Sigmoid colon (tissue), 7 donors: Measurements from ENCODE around the gene YTHDC1. TPM values are rescaled to one million over a fixed set of nuclear protein-coding genes. Genes with fewer than 3 reads are reported as not detected.
"Not testable (repeated sequence)": the region's sequence is repeated elsewhere in the genome, so short reads cannot be mapped to it uniquely, and the experiment has no call there.

ENCODE experiments used
- DNase-seq: peaks from one replicate; pipeline ENCODE4 v3.0.0-alpha.2; 2019
- H3K27ac ChIP-seq, 4 donors: fragments of 200-600 bp; sonication (generic); one replicate each; pipeline ENCODE4 v1.5.1; 2016 to 2019; ENCODE audit warnings: mild to moderate bottlenecking in 1 of 4
- H3K27me3 ChIP-seq, 3 donors: fragments of 200-600 bp; sonication (generic); one replicate each; pipeline ENCODE4 v1.5.1; 2019; ENCODE audit warnings: mild to moderate bottlenecking in 1 of 3
- H3K36me3 ChIP-seq, 4 donors: fragments of 200-600 bp; sonication (generic); one replicate each; pipeline ENCODE4 v1.5.1; 2016 to 2019
- H3K4me1 ChIP-seq, 4 donors: fragments of 200-600 bp; sonication (generic); one replicate each; pipeline ENCODE4 v1.5.1; 2017 to 2019
- H3K4me3 ChIP-seq, 4 donors: fragments of 200-600 bp; sonication (generic); one replicate each; pipeline ENCODE4 v1.5.1; 2017 to 2019; ENCODE audit warnings: mild to moderate bottlenecking in 2 of 4, moderate library complexity in 1 of 4
- H3K9me3 ChIP-seq, 4 donors: fragments of 200-600 bp in 3 of 4; sonication (generic) in 3 of 4; one replicate each; pipeline versions ENCODE4 v1.5.1 to v1.6.1; 2013 to 2019
- EP300 ChIP-seq, 4 donors: sonication (generic); formaldehyde crosslinking; IDR thresholded peaks; one replicate each; pipeline ENCODE4 v1.6.1; 2017; ENCODE audit warnings: antibody characterized with exemption in 4 of 4
- POLR2A ChIP-seq, 2 donors: fragments of 450-650 bp; IDR thresholded peaks; one replicate each; pipeline ENCODE4 v1.6.1; 2016; ENCODE audit warnings: antibody characterized with exemption in 2 of 2, mild to moderate bottlenecking in 2 of 2, moderate library complexity in 2 of 2
- POLR2AphosphoS5 ChIP-seq, 4 donors: sonication (generic); formaldehyde crosslinking; IDR thresholded peaks; one replicate each; pipeline ENCODE4 v1.6.1; 2017; ENCODE audit warnings: antibody characterized with exemption in 4 of 4
- whole genome bisulfite sequencing, 2 donors: extraction: QIAGEN DNeasy Blood & Tissue Kit; methylation state at CpG; one replicate each; pipeline ENCODE4 v1.1.7; 2013; 5-methylcytosine and 5-hydroxymethylcytosine counted together
- intact Hi-C: fragments of 100-400 bp; cut with DNase I; formaldehyde crosslinking; loops from one replicate; pipeline ENCODE4 v1.15.1; 2023
- polyA plus RNA-seq, 3 donors: library from polyadenylated mRNA; stranded (reverse); fragments of 200-250 nt; gene quantifications; one replicate each; pipeline ENCODE4 v1.2.3, GENCODE V29; 2013
- total RNA-seq, 4 donors: library from RNA; depleted of rRNA; stranded (reverse); fragments of >200 nt; gene quantifications; one replicate each; pipeline ENCODE4 v1.1.0, GENCODE V29; 2016
- TF ChIP-seq, protein P1 (sequence below), 4 experiments: fragments of 450-650 bp in 3 of 4; fragments of 200-600 bp in 1 of 4; IDR thresholded peaks; one replicate each; pipeline ENCODE4 v1.5.1; 2016 to 2019; ENCODE audit warnings: antibody characterized with exemption in 4 of 4, mild to moderate bottlenecking in 3 of 4, moderate library complexity in 2 of 4
- donor health status: healthy with polysubstance abuse.
- donor health status: Bipolar disorder and iron deficiency.
- donor health status: healthy.

YTHDC1 gene
- total and polyA plus RNA-seq, 7 donors, result 30.0 to 66.4 (median 49.4) TPM

DNA sequence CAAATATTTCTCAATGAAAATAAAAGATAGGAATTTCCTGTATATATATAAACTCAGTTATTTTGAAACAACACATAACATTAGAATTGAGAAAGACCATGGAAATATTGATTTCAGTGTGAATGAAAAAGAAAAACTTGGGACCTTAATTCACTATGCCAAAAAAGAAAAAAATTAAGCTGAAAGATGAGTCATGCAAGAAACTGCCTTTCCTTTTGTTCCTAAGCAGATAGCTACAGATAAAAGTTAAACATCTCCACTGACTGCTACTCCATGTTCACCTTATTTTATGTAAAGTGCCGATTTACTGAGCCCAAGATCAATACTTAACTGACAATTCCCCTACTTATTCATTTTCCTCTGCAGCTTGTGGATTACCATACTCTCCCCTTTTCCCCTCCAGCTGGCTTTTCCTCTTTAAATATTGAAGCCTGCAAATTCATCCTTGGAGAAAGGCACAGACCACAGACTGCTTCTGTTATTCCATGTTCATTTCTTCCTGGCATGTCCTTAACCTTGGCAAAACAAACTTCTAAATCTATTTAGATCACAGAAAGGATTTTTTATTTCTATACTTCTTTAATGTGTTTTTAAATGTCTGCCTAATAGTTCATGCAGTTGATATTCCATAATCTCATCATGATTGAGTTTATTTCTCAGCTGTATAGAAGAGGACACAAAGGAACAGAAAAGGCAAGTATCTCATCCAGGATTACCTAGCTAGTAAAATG is 40.5 kb upstream of the YTHDC1 start:
- Histone ChIP-seq H3K27me3 (no peaks in the 10 kb centered on the region), H3K4me3 (no peak overlapping the region), H3K36me3 (no peaks in the 10 kb centered on the region), H3K4me1 (no peaks in the 10 kb centered on the region), H3K27ac (no peak overlapping the region), H3K9me3 (no peaks in the 10 kb centered on the region)
- WGBS, 2 donors, result 67 to 82% methylated on average over 1 of the region's 1 CpG
- TF ChIP-seq POLR2A (IDR thresholded peaks at IDR 0.05), result no peak
- no peak for TF ChIP-seq POLR2AphosphoS5 (IDR thresholded peaks at IDR 0.05)
- TF ChIP-seq, protein P1, sequence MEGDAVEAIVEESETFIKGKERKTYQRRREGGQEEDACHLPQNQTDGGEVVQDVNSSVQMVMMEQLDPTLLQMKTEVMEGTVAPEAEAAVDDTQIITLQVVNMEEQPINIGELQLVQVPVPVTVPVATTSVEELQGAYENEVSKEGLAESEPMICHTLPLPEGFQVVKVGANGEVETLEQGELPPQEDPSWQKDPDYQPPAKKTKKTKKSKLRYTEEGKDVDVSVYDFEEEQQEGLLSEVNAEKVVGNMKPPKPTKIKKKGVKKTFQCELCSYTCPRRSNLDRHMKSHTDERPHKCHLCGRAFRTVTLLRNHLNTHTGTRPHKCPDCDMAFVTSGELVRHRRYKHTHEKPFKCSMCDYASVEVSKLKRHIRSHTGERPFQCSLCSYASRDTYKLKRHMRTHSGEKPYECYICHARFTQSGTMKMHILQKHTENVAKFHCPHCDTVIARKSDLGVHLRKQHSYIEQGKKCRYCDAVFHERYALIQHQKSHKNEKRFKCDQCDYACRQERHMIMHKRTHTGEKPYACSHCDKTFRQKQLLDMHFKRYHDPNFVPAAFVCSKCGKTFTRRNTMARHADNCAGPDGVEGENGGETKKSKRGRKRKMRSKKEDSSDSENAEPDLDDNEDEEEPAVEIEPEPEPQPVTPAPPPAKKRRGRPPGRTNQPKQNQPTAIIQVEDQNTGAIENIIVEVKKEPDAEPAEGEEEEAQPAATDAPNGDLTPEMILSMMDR (IDR thresholded peaks at IDR 0.05), result no peak
- no peak for DNase-seq
- intact Hi-C loops, result no loop called here

DNA sequence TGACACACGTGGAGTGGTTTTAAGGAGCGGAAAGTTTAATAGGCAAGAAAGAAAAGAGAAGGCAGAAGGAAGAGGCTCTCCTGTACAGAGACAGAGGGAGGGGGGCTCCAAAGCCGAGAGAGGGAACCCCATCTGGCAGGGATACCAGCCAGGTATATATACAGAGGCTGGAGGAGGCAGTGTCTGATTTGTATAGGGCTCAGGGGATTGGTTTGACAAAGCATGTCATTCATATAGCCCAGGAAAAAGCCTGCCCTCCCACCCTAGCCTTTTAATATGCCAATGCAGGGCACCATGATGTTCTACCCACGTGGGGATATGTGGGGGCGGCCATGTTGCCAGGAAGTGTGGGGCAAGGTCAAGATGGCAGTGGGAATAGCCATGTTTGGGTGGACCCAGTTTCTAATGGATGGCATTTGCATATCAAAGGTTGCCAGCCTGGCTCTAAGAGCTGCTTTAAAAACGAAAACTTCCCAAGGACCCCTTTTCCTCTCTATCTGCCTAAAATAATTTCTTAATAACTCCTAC is 39.6 kb upstream of the YTHDC1 start:
- H3K9me3 ChIP-seq, H3K4me3 ChIP-seq, H3K4me1 ChIP-seq, H3K27me3 ChIP-seq, intact Hi-C loops, H3K36me3 ChIP-seq, H3K27ac ChIP-seq, DNase-seq: not testable (repeated sequence)
- 76 to 82% methylated on average over 6 of the region's 6 CpGs for WGBS, 2 donors

DNA sequence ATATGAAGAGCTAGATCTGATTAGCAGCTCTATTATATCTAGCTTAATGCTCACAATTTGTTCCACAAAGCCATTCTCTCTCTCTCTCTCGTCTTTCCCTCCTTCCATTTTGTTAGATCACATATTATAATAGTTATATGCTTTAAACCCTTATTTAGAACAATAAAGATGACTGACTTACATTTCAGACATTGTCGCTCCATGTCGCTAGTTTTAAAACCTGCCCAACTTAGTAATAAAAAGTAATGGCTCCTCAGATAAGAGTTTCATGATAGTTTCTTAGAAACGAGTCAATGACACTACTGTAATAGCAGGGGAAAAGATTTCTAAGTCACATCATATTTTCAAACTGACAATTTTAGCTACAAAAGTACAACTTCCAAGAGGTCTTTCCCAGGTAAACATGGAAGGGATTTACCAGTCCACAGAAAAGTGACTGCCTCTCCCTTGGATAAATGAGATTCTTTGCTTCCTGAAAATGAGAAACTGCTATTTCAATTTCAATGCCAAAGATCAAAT is 38.5 kb upstream of the YTHDC1 start:
- 18 to 51% methylated on average over 4 of the region's 4 CpGs for WGBS, 2 donors
- Histone ChIP-seq H3K36me3 (no peaks in the 10 kb centered on the region), H3K9me3 (no peaks in the 10 kb centered on the region), H3K4me1 (no peaks in the 10 kb centered on the region), H3K27me3 (peaks cover 0 to 5% (median 0%) of the 10 kb centered on the region in 3 donors), H3K27ac (no peak overlapping the region), H3K4me3 (no peak overlapping the region)
- intact Hi-C loops, result no loop called here
- TF ChIP-seq, protein P1 (IDR thresholded peaks at IDR 0.05), result no peak
- TF ChIP-seq POLR2AphosphoS5 (IDR thresholded peaks at IDR 0.05), result no peak
- no peak for TF ChIP-seq POLR2A (IDR thresholded peaks at IDR 0.05)
- no peak for TF ChIP-seq EP300 (IDR thresholded peaks at IDR 0.05)
- DNase-seq, result no peak

DNA sequence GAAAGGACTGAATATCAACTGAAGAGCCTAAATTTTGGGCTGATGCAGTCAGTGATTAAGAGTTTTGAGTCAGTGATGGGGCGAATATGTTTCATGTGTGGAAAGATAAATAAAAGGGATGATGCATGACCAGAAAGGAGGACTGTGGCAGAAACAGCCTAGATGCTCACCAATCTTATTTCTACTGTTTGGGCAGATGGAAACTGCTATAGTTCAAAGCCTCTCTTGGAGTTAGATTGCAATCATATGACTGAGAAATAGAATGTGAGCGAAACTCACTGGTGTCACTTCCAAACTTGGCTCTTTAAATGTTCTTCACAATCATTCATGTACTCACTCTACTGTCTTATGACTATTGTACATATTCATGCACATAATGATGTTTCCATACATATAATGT is 35.4 kb upstream of the YTHDC1 start:
- intact Hi-C loops, result no loop called here
- H3K4me3 ChIP-seq, result no peak overlapping the region
- DNase-seq, result no peak
- no peak overlapping the region for H3K27ac ChIP-seq
- WGBS, 2 donors, result 90 to 99% methylated on average over 2 of the region's 2 CpGs
- H3K9me3 ChIP-seq, result no peaks in the 10 kb centered on the region
- TF ChIP-seq EP300 (IDR thresholded peaks at IDR 0.05) (no peak), POLR2AphosphoS5 (IDR thresholded peaks at IDR 0.05) (no peak), POLR2A (IDR thresholded peaks at IDR 0.05) (no peak)
- TF ChIP-seq, protein P1 (IDR thresholded peaks at IDR 0.05), result no peak
- peaks cover 0 to 5% (median 0%) of the 10 kb centered on the region in 3 donors for H3K27me3 ChIP-seq
- no peaks in the 10 kb centered on the region for H3K4me1 ChIP-seq
- no peaks in the 10 kb centered on the region for H3K36me3 ChIP-seq

GRCh38 chr4:68383115-68383514 is 33.2 kb upstream of the YTHDC1 start:
- no peak for DNase-seq
- WGBS, 2 donors, result 56 to 60% methylated on average over 3 of the region's 3 CpGs
- intact Hi-C loops, result no loop called here
- no peak overlapping the region for H3K27ac ChIP-seq
- H3K27me3 ChIP-seq, result peaks cover 0 to 10% (median 0%) of the 10 kb centered on the region in 3 donors
- H3K4me3 ChIP-seq, result no peak overlapping the region
- H3K9me3 ChIP-seq, result no peaks in the 10 kb centered on the region
- H3K4me1 ChIP-seq, result no peaks in the 10 kb centered on the region
- TF ChIP-seq POLR2A (IDR thresholded peaks at IDR 0.05) (no peak), EP300 (IDR thresholded peaks at IDR 0.05) (no peak), POLR2AphosphoS5 (IDR thresholded peaks at IDR 0.05) (no peak)
- TF ChIP-seq, protein P1 (IDR thresholded peaks at IDR 0.05), result no peak
- H3K36me3 ChIP-seq, result no peaks in the 10 kb centered on the region
